Activated CD8-positive, alpha-beta memory T cell treated with anti-CD3 and anti-CD28 coated beads, Interleukin-2, amount 50 U/mL, for 48 hours (primary cell): ENCODE results near the gene NRXN3.
"Not testable (repeated sequence)": the region's sequence is repeated elsewhere in the genome, so short reads cannot be mapped to it uniquely, and the experiment has no call there.

Source experiments
- DNase-seq: peaks from one replicate; pipeline ENCODE4 v3.0.0-alpha.2; 2020

The NRXN3 gene

DNA sequence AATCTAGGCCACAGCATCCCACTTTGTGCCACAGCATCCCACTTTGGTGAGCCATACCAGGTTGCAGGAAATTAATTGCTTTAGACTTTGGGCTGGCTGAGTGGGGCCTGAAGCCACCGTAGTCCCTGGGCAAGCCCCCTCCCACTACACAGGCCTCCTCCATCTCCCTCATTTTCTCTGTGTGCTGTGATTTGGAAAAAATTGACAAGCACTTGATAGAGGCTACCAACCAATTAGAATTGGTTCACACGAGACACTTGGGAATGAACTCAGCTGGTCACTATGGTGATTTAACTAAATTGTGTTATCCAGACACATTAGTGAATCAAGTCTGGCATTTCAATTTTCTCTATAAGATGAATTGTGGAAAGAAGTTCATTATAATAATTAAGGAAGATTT, 1560.0 kb downstream of the NRXN3 start:
- DNase-seq: no peak

DNA sequence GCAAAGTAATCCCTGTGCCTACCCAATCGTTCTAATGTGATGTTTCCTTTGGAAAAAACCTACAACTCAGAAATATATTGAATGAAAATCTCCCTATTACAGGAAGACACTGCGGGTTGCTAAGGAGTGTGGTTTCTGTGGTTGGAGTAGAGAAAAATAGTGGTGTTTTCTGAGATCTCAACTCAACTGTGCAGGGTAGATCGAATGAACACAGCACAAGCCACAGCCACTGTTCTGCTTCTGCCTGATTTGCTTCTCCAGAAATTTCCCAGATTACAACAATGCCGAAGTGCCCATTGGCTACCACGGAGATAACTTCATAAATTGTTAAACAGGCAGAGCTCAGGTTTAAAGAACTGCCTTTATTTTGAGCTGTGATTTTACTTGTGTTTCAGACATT, 1560.8 kb downstream of the NRXN3 start:
- no peak for DNase-seq

DNA sequence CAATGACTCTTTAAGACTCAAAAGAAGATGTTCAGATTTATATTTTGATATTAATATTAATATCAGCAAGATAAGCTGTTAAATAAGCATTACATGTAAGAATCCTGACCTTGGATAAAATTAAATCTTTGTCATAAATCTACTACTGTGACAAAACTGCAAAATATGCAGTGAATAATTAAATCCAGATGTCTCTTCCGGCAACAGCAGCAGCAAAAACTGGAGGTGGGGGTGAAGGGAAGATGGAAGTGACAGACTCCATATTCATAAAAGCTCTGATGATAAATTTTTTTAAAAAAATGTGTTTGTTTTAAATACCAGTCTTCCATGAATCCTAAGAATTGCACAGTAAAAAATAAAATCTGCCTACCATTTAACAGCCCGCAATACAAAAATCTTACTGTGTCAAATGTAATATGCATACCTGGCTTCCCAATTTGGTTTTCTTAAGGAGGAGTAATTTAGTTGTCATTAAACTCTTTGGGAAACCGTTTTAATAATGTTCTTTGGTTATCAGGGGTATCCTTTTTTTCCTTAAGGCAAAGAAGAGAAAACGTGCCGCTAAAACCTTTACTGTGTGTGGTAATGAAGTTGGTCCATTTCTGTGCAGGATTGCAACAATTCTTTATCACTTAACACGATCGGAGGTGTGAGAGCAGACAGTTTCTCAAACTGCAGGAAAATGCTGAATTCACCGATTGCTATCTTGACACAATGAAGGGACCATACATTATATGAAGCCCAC, 1562.9 kb downstream of the NRXN3 start:
- no peak for DNase-seq

- no peak for DNase-seq
Observed at GRCh38 chr14:79734151-79734550, 1564.0 kb downstream of the NRXN3 start.

DNA sequence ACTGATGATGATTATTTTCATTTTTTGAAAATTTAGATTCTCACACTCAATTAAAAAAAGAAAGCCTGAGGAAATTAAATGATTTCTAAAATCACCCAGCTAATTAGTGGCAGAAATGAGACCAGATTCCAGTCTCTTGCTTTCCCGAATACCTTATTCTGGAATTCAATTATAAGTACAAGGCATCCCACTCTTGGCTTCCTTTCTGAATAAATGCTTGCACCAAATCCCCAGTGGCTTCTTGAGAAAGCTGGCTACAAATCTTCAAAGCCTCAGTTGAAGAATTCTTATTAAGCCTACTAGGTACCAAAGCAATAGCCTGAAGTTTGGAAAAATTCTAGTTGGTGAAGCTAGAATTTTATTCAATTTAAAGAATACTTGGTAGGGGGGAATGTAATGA, 1564.5 kb downstream of the NRXN3 start:
- DNase-seq: no peak

DNA sequence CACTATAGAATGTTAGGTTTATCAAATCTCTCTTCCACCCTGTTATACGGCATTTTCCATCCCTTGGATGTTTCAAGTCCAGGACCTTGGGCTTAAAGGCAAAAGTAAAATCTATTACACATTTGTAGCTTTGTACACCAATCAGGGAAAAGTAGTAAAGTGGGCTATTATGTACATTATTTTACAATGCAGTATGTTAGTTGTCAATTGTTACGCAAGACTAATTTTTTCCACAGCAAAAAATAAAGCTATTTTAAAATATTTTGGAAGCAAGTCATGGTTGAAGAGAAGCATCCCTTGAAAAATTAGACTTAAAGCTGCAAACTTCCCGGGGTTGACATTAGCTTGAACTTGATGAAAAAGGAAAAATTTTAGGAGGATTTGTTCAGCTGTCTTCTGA, 1564.9 kb downstream of the NRXN3 start:
- DNase-seq: no peak

DNA sequence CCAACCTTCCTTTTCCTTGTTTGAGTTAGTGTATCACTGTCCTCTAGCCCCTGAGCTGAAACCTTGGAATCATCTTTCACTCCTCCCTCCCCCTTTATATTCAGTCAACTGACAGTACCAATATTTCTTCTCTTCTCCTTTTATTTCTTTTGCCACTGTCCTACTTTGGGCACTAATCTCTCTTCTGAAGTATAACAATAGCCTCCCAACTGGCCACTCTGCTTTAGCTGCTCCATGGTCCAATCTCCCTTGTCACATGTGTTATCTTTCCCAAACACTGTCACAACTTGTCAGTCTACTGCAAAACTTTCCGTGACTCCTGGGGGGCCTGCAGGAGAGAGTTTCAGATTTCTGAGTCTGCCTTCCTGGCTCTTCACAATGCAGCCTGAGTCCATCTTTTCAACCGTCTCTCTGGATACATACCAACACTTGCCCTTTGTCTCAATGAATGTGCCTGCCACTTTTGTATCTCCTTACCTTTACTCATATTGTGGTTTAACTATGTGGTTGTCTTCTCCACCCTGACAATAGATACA, 1570.0 kb downstream of the NRXN3 start:
- DNase-seq: no peak

GRCh38 chr14:79742142-79742541, 1572.0 kb downstream of the NRXN3 start:
- no peak for DNase-seq

- DNase-seq: no peak
Observed at GRCh38 chr14:79745046-79745445, 1574.9 kb downstream of the NRXN3 start.

DNA sequence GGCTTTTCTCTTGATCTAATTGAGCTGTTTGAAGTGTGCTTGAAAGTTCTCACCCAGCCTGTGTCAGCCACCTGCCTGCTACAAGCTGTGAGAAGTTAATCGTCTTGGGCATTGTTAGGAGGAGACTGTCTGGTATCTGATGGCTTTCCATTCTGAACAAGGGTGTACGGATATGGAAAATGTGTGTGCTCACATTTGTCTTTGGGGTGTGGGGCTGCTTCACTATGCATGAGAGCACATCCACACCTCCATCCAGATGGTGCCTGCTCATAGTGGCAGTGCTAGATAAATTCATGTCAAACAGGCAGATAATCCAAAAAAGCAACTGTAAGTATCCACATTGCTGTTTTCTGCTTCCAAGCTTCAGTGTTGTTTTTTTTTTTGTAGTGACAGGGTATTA, 1578.9 kb downstream of the NRXN3 start:
- DNase-seq: no peak

GRCh38 chr14:79758985-79759384, 1588.8 kb downstream of the NRXN3 start:
- no peak for DNase-seq

DNA sequence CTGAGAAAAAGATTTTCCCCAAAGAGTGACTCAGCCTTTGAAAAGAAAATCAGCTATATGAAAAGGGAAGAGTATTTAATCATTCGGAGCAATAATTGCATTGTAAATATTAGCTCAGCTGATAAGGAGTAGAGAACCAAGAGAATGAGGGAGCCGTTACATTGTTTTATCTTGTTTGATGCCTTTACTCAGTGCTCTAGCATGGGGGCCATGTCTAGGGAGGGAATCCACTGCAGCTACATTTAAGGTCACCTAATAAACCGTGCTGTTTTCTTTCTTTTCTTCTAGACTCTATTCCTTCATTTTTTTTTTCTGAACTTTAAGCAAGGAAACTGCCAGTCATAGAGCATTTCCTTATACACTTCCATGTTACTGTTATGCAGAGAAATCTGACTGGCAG, 1594.2 kb downstream of the NRXN3 start:
- DNase-seq: no peak

DNA sequence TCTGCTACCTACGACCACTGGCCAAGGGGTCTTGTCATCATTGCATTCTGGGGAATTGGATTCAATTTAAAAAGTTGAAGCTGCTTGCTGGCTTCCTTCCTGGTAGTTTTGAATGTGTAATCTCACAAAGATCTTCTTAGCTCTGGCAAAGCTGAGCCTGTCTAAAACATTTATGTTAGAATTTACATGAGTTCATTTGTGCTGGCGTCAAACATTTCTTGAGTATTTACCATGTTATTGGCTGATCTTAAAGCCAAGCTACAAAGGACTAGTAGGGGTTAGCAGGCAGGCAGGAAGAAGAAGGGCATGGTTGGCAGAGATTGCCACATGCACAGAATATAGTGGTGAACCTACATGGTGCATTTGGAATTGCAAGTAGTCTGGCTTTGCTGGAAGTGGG, 1596.3 kb downstream of the NRXN3 start:
- no peak for DNase-seq

DNA sequence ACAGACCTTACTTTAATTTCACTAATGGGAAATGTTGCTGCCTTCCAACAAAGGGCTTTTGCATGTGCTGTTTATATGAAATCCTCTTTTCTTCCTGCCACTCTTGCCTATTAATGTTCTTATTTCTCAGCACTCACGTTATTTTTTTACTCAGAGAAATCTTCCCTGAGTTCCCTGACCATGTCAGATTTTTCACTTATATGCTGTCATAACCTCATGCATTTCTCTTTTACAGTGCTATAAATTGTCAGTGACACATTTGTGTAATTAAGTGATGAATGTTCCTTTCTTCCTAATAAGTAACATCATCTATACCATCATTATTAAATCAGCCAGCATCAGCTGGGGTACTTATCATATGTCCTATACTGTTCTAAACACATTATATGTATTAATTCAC, 1597.1 kb downstream of the NRXN3 start:
- DNase-seq: no peak

GRCh38 chr14:79767721-79768120, 1597.5 kb downstream of the NRXN3 start:
- not testable (repeated sequence) for DNase-seq

DNA sequence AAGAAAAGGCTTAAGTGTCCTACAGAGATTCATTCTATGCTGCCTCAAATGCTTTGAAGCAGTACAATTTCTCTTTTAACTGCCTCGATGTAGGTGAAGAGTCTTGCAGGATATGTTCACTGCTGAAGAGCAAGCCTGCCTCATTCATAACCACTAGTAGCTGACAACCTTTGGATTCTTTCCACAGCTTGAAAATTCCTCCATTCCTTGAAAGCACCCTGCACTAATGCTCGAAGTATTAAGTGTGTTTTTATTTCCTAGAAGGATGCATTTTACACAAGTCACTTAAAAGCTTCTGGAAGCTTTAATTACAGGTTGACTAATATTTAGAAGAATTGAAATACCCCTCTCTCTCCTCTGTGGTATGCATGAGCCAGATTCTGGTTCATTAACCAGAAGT, 1611.7 kb downstream of the NRXN3 start:
- no peak for DNase-seq

DNA sequence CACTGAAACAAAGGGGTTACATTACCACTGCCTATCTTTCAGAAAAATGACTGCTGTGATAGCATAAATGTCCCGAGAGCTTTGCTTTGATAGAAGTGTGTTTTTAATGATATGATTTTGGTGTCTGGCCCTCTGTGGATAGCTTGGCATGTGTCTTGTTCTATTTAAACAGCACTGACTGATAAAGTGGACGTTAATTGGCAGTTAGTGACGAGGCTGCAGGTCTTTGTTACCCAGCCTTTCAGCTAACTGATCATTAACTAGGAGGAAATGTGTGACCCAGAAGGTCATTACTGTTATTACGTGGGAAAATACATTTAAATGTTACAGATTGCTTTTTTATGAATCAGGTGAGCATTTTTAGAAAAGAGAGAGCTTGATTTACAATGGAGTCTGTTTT, 1612.9 kb downstream of the NRXN3 start:
- no peak for DNase-seq

DNA sequence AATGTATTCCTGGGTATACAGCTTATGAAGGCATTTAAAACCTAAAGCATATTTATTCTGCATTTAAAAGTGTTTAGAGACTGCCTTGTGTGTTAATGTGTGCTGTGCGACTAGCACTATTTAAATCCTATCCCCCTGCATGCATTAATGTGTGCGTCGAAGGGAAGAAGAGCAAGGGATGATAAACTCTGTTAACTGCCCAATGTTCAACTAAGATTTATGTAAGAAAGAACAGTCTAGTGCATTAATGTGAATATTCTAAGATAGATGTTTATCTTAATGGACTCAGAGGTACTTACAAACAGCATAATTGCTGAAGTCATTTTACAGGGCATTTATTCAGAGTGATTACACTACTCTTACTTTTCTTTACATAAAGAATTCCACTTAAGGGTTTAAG, 1616.3 kb downstream of the NRXN3 start:
- no peak for DNase-seq

DNA sequence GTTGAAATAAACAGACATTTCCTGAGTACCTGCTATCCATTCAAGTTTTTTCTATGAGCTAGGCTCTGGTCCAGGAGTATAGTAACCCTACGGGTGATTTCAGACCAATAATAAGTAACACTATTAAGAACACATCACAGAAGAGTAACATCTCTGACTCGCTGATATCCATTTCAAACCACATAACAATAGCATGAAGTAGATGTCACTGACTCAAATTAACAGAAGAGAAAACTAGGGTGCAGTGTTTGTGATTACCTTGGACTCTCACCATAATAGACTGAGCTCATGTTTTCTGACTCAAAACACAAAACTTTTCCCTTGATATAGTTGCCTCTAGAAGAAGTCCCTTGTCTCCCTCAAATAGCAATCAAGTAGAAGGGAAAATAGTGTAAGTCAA, 1618.2 kb downstream of the NRXN3 start:
- no peak for DNase-seq

DNA sequence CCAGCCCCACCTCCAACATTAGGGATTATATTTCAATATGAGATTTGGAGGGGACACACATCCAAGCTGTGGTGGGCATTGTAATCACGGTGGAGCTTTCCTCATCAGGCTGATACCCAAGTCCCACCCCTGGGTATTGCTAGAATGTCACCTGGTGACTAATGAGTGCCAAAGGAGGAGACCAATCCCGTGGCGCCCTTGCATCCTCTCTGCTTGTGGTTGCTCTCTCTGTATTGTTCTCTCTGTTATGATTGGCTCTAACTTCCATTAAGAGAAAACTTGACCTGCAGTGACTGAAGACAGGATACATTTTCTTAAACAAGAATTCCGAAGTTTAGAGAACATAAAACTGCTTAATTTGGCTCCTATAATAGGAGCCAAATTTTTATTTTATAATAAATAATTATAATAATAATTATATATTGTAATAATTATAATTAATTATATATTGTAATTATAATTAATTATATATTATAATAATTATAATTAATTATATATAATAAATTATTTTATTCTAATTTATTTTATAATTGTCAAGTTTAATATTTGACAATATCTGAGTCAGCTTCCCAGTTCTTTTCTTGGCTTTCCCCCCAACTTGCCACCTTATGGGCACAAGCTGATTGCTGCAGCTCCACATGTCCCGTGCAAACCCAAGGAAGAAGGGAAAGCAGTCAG, 1621.0 kb downstream of the NRXN3 start:
- DNase-seq: no peak

GRCh38 chr14:79802093-79802492, 1631.9 kb downstream of the NRXN3 start:
- DNase-seq: no peak

DNA sequence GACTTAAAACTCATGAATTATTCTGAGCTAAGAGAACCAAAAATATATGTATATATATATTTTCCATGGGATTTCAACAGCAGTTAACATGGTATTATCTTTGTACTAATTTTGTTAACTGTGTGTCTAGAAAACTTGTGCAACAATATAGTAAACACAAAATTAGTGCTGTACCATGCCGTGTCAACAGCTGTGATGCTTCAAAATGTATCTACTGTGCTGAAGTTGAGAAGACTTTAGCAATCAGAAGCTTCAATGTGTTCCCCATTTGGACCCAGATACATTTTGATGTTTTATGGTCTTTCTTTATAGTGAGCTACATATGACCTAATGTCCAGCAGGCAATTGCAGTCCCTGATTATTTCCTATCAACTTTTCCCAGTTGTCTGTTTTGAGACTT, 1635.5 kb downstream of the NRXN3 start:
- no peak for DNase-seq

DNA sequence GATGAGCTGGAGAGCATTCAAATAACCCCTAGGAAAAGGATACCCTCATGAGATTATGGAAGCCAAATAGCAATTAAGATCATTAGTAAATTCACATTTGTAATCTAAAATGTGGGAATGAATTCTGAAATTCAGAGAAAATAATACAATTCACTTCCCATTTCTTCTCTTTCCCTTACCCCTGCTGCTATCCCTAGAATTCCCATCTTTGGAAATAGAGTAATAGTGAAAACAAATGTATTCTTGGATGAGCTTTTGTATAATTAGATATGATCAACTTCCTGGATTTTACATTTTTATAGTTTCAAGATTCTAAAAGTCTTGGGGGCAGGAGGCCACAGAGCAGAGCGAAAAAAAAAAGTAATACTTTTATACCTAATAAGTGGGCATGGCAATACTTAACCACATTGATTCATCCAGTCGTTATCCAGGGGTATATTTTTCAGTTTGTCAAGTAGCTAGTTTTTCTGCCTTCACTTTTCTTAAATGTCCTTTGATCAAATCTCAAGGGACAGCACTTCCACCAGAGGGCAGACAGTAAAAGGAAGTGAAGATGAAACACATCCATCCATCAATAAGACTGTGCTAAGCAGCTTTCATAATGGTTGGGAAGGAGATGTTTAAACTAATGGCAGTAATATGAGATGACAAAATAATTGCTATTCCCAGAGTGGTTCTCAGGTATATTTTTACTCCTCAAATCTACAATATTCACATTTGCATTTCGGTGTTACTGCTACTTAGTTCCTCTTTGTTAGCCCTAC, 1639.9 kb downstream of the NRXN3 start:
- DNase-seq: no peak
